DMS153 treated with DMSO at 0.1 percent for 48 hours (cell line): ENCODE data around the gene MAP3K14.

Experiments
- DNase-seq: peaks from one replicate; lab custom pipeline; 2025; ENCODE audit not compliant: unreplicated experiment; lab: John Stamatoyannopoulos, UW

Gene MAP3K14

DNA sequence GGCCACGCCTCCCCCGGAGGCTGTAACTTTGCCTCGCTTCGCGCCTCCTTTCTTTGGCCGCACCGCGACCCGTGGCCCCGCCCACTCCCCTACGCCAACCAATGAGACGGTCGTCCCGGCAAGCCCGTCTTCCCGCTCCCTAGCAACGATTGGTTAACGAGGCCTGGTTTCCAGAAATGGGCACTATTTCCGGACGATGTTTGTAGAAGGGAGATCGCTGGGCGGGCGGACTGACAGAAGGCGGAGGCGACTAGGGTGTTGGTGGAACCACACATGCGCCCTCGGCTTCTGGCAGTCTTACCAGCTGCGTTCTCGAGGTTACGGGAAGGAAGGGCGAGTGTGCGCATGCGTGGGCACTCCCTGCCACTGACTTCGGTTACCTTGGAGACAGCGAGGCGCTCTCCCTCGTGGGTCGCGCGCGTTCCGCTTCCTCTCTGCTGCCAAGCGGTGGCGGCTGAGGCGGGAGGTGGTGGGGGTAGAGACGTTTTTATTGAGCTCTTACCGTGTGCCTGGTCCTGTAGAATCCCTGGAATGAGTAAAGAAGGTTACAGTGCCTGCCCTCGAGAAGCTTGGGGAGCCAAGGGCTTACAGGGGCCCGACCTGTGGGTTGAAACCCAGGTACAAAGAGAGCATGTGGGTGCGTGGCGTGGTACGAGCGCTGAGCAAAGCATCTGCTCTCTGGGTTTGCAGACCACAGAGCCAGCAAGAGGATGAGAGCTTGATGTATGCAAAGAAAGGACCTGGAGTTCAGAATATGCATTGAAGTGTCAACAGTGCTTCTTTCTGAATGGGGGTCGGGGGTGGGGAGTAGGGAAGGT is 500 bp upstream of the MAP3K14 start:
- peak; percentile 100 for DNase-seq

DNA sequence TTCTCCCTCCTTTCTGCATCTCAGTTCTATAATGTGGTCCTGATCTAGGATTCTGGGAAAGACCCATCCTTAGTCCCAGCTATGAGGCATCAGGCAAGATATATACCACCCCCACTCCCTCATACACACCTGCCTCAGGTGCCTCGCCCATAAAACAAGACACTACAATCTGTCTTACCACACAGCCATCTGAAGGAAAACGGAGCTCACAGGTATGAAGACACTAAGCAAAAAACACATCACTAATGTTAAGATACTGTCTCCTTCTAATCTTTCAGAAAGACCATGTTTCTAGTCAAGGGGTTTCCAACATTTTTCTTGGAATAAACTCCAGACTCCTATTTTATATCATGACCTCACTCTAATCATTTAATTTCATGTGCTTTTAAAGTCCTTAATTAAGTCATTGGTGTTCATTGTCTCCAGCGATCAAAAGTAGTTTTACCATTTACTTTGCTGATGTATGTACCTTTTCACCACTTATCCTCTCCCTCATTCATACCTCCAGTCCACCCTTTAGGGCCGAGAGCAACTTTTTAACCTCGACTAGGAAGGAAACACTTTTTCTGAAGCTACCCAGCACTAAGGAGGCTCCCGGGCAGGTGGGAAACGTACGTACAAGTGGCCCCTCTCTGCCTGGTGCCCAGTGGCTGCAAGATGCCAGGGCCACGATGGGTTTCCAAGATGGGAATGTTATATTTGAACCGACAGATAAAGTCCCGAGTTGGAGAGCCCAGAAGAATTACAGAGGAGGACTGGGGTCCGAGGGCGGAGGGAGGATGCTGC is 979 bp downstream of the MAP3K14 start:
- DNase-seq = no peak

- DNase-seq = no peak
Observed at GRCh38 chr17:45314741-45315647, 1.8 kb downstream of the MAP3K14 start.

- DNase-seq = no peak
Observed at GRCh38 chr17:45313996-45314740, 2.7 kb downstream of the MAP3K14 start.

- DNase-seq = no peak
Observed at GRCh38 chr17:45313421-45313771, 3.4 kb downstream of the MAP3K14 start.

DNA sequence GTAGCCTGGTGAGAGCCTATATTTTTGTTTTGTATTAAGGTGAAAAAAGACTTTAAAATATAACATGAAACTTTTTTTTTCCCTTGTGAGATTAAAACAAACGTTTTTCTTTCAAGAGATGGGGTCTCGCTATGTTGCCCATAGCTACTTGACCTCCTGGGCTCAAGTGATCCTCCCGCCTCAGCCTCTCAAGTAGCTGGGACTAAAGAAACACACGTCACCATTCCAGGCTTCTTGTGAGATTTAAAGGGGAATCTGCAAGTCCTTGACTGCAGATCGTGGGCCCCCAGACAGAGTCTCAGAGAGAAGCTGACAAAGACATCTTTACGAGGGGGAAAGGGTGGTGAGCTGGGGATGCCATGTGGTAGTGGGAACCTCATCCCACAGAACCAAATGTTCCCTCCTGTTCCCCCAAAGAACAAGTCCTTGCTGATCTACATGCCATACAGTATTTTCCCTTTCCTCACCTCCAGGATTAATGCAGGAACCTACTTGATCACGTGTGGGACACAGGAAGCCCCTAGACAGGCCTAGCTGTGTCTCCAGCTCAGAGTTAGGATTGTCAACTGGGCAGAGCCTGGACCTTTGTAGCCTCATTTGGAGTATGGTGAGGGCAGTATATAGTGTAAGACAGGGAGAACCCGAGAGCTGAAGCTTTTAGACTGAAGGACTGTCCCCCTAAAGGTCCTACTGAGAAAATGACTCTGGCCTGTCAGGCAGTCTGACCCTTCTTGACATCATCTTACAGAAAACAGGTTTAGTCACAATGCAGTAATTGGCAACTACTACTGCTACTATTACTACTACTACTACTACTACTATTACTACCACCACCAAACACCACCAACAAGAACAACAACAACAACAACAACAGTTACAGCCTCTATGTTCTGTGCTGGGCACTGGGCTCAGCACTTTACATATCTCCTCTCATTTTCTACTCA is 4.1 kb downstream of the MAP3K14 start:
- DNase-seq = no peak

DNA sequence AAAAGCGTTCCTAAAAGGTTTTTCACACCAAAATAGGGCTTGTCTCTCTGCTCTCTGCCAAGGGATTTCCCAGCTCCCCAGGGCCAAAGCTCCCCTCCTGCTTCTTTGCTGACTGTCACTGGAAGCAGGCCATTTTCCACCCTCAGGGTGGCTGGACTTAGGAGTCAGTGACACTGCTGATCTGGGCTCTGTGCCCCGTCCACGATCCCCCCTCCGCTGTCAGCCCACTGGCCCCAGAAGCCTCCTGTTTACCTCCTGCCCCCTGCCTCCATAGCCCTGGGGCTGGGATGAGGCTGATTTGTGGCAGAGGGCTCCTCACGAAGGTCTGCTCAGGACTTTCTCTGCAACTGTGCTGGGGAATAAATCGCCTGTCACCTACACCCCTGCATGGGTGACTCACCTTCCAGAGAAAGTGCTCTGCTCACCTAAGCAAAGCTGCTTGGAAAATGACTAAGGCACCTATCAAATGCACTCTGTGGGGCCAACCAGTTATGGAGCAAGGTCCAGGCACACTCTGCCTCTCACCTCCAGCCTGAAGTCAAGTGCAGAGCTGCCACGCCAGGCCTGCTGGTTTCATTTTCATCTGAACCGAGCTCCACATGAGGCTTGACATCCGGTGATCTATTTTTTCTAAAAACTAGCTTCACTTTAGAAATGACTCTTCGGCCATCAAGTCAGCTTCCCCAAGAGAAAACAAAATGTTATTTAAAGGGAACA is 4.9 kb downstream of the MAP3K14 start:
- DNase-seq = peak; percentile 72

DNA sequence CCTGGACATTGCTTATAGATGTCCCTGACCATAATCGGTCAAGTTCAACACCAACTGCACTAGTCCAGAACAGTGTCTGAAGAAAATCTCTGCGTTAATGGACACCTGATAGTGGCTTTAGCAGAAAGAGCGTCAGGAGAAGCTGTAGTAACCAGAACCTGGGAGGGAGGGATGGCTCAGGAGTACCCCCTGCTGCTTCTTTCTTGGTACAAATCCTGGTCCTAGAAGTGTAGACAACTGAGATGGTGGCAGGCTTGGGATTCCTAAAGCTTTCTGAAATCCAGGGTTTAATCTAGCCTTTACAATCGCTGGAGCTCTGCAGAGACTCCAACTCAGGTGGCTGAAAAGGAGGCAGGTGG is 5.4 kb downstream of the MAP3K14 start:
- DNase-seq = no peak

DNA sequence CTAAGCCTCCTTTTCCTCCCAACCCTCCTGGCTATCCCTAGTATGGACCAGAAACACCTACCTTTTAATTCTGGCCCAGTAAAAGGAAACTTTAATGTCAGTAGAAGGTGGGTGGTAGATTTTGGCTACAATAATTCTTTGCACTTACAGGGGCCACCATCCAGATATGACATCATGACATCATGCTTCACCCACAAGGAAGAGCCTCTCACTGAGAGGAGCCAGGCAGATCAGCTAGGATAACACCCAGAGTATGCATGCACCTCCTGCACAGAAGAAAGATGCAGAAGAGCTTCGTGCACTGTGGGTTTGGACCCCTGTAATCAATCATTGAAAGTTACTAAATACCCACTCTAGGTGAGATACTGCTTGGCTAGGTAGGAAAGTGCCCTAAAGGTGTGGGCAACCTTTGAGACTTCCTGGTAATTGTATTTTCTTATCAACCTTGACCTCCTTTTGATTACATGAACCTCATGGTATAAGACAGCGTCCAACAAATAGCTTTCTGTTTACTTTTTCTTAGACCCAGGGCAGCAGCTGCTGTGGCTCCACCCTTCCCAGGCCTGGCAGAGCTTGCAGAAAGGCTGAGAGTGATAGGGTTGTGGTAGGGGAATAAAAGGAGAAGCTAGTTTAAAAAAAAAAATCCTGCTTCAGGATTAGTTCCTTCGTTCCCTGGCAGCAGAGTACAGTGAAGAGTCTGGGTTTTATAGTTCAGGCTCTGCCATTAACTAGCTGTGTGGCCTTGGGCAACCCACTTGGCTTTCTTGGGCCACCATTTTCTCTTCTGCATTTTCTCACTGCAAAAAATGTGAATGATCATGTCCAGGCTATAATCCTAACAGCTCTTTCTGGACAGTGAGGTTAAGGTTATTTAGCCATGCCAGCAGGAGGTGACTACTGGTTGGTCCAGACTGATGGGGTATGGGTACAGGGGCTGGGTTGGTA is 6.2 kb downstream of the MAP3K14 start:
- DNase-seq = peak; percentile 71

DNA sequence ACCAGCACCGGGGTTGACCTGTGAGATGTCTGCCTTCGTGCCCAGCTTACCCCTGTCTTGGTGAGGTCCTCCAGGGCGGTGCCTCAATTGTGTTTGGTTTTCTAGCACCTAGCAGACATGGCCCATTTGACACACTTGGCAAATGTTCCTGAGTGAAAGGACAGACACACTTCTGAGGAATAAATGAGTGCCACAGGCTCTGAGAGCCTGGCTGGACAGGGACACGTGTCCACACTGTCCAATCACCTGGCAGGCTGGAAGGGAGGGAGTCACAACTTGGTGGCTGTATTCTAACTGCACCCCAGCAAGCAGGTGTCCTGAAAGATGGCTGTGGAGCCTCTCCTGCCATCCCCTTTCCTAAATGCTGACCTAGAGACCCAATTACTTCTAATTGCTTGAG is 7.4 kb downstream of the MAP3K14 start:
- DNase-seq = no peak

GRCh38 chr17:45308840-45309239 is 8.0 kb downstream of the MAP3K14 start:
- no peak for DNase-seq

DNA sequence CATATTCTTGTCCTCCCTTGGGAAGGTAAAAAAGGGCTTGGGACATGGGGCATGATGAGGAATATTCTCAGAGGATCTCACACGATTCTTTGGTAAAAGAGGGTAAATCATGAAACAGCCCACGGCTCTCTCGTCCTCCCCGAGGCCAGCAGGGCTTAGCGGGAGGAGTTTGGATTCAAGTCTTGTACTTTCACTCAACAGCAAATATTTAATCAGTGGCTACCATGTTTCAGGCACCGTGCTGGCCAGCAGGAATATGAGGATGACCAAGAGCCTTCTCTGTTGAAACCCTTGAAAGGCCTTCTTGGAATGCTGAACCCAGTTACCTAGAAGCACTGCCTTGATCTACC is 8.8 kb downstream of the MAP3K14 start:
- no peak for DNase-seq

DNA sequence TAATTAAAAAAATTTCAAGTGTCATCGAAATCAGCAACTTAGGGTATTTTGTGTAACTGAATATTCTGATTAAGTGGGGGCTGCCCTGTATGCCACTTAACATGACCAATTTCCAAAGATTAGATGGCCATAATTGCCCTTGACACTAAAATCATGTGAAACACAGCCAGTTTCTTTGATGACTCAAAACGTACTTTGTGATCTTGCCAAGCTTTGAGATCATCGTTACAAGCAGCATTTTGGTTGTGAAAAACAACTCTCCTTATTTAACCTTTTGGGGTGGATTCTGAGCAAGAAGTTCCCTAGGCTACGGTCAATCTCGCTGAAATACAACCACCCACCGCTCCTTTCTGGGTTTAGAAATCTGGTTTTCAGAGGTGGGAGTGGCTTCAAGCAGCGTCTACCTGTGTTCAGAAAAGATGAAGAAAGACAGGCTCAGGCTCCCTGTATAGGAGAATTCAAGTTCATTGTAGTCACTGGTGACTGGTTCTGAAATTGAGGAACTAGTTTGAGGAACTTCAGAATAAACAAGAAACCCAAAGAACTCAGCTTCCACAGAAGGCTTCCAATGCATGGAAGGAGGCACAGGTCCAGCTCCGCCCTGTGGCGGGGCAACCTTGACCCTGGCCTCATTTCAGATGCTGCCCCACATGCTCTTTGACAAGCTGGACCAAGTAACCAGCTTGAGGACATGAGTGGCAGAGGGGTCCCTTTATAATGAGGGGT is 9.4 kb downstream of the MAP3K14 start:
- no peak for DNase-seq

DNA sequence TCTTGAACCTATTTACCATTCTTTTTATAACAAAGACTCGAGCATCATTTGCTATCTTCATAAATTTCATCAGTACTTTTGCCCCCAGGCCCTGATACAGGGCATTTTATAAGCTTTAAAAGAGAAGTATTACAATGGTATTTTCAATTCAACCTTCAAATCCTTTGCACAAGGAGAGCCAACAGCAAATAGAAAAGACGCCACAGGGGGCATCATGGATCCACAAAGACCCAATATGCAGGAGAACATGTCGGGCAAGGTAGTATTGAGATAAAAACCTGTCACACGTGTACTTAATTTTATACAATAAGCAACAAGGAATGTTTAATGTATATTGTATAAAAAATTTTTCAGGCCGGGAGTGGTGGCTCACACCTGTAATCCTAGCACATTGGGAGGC is 10.2 kb downstream of the MAP3K14 start:
- no peak for DNase-seq

GRCh38 chr17:45306094-45306493 is 10.7 kb downstream of the MAP3K14 start:
- no peak for DNase-seq

GRCh38 chr17:45305530-45306087 is 11.2 kb downstream of the MAP3K14 start:
- no peak for DNase-seq

GRCh38 chr17:45302649-45303173 is 14.1 kb downstream of the MAP3K14 start:
- no peak for DNase-seq
